Activated gamma-delta T cell treated with anti-CD3 and anti-CD28 coated beads, Interleukin-2, amount 50 U/mL, for 16 hours (primary cell): ENCODE data around the gene CCN6.

Source experiments
- DNase-seq: peaks from one replicate; pipeline ENCODE4 v3.0.0-alpha.2; 2020; ENCODE audit warnings: low read depth

The CCN6 gene

DNA sequence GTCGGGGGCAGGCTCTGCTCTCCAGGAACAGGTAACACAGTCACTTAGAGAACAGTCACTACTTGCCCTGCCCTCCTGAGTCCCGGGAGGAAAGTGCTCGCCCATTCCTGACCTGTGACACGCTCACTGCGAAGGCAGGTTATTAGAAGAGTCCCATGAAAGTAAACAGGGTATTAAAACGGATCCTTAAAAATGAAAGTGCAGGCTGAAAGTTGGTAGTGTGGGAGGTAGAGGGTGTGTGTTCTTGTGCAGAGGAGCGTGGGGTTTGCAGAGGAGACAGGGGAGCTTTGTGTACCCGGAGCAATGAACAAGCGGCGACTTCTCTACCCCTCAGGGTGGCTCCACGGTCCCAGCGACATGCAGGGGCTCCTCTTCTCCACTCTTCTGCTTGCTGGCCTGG lies at the start of gene CCN6:
CCN6 (plus strand) TSS at position 104 of the 400 bp plus-strand sequence; CDS start at position 358, 254 bp downstream.
- DNase-seq = no peak

DNA sequence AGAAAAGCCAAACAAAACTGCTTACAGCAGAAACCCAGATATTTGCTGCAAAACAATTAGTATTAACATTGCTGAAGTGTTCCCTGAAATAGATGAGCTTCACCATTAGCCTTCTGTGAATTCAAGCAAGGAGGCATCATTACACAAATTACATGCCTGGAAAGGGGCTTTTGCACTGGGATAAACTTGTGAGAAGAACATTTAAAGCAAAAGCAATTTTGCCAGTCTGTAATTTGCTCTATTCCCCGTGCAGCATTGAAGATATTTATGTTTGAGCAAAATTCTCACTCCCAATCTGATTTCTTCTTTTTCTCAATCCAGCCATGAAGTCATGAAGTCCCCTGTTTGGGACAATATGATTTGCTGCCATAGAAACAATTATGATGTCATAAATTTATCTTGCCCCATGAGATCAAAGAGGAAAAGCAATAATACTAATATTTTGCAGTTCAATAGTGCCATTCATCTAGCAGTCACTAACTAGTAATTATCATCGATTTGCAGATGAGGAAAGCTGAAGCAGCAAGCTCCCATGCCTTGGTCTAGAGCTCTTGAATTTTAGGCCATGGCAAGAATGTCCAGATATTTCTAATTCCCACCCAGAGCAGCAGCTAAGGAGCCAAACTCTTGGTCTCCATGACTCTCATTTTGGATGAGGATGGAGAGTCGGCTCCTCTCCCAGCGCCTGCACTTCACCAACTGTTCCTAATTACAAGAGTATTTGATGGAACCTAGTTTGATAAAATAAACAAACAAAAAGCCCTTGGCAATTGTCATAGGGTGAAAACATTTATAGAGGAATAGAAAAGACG lies 49.5 kb upstream of the CCN6 start:
- DNase-seq = no peak

DNA sequence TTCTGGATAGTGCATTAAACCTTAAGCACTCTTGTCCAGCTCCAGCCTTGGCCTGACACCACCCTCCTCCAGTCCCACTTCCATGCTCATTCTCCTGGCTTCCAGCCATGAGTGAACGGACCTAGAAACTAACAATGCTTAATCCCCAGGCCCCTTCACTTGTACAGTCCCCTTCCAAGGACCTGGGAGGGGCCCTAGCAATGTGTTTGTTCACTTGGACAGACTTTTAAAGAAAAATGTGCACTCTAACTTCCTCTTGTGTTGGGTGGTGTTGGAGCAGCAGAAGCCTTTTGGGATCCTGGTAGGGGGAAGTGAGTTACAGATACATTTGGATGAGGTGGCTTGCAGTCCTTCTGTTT lies 48.9 kb upstream of the CCN6 start:
- no peak for DNase-seq

DNA sequence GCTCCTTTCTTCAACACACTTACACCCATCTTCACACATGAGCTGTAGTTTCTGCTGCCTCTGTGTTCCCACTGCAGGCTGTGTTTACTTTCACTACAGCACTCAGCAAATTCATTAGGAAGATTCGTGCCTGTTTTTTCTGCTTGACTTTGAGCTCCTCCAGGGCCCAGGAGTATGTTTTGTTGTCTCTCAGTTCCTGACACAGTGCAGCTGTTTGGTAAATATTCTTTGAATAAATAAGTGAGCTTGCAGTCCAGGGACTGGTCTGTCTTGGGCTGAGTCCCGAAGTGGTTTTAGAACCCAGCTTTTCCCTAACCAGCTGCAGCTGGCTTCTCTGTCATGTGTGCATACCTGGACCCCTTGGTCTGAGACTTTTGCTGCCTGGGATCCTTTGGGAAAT lies 46.6 kb upstream of the CCN6 start:
- no peak for DNase-seq

DNA sequence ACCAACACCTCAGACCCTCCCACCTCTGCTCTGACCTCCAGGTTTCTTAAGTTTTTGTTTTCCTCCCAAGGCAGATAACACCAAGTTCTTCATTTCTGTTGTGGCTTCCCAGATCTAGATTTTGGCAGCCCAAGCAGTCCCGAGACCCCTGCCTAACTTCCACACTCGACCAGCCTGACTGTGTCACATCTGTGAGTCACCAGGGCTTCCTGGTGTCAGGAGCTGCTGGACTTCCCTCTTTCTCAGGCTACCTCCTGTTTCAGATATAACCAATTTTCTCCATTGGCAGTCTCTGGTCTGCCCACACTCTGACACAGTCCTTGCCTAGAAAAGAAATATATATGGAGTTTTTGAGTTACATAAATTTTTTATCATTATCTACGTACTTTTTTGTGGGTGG lies 46.1 kb upstream of the CCN6 start:
- DNase-seq = no peak

DNA sequence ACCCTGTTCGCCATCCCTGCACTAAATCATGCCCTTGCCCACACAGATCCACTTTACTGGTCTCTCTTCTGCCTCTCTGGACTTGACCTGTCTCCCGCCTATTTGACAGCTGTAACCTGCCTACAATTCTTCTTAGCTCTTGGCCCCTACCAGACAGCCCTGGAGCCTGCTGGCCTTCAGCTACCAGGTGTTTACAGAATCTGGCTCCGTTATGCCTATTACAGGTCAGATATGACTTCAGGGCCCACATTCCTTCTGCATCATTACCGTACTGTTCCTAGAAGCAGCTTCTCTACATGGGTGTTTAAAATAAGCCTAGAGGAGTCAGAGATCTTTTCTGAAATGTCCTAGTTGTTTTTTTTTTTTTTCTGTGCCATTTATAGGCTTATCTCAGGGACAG lies 45.4 kb upstream of the CCN6 start:
- no peak for DNase-seq

DNA sequence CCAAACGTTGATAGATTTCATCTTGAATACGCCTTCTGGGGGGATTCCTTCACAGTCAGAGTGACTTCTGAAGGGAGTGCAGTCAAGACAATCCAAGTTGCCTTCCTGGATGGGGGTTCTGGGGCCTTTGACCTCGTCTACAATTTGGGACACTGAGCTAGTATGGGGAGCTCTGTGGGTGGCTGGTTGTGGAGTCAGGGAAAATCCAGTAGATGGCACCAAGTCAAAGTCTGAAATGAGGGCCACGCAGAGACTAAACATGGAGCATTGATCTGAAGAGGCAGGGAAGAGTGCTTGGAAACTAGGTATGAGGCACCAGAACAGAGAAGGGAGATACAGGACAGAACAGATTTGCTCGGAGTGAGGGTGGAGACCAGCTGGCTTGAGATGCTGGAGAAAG lies 43.6 kb upstream of the CCN6 start:
- no peak for DNase-seq

DNA sequence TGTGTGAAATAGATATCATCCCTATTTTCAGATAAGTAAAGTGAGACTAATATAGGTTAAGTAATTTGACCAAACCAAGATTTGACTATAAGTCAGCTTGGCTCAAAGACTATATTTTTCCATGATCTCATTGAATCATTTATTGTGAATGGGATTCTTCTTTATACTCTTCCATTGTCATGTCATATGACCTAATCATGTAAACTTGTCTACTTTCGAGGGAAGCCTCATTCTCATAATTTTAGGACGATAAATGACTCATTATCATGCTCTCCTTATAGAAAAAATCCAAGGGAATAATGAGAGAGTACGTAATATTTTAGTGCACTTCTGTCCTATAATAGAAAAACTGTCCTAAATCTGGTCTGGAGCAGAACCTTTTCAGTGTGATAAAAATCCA lies 40.9 kb upstream of the CCN6 start:
- DNase-seq = no peak

DNA sequence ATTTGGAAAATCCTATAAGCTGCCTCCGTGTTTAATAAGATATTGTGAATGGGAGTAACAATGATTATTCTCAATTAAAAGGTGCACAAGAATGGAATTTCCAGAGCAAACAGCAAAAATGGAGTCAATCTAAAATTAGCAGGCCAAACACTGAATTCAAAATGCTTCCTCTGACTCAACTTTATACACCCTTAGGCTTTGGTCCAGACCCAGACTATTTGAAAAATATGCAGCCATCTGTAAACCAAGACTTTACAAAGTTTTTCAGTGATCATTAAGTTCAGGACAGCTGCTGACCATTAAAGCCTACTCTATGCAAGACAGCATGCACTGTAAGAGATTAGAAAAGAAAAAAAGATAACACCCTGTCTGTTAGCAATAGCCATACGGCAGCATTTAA lies 39.4 kb upstream of the CCN6 start:
- no peak for DNase-seq

DNA sequence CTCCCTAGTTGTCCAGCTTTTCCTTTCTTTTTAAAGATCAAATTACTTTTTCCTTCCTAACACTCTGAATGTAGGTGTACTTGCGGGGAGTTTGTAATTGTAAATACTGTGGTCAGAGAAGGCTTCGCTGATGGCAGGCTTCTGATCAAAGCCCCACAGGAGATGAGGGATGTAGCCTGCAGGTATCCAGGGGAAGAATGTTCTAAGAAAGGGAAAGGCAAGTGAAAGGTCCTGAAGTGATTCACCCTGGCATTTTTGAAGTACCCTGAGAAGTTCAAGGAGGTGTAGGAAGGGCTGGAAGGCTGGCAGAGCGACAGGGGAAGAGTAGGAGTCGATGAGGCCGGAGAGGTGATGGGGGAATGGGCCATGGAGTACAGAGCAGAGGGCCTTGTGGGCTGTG lies 38.2 kb upstream of the CCN6 start:
- no peak for DNase-seq

DNA sequence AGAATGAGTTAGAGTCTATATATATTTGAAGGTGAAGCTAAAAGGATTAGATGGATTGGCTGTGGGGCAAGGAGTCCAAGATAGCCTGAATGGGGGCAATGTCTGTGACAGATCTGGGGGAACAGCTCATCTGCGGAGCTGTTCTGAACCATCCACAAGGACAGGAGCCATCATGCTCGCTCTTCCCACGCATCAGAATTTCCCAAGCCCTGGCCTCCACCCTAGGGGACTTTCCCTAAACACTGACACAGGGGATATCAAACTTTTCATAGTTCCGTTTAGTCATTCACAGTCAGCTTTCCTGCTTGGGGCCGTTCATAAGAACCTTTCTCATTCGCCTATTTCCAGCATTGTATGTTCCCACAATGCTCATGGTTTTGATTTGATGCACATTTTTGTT lies 37.6 kb upstream of the CCN6 start:
- DNase-seq = no peak

GRCh38 chr6:112017169-112017568 lies 36.7 kb upstream of the CCN6 start:
- no peak for DNase-seq

DNA sequence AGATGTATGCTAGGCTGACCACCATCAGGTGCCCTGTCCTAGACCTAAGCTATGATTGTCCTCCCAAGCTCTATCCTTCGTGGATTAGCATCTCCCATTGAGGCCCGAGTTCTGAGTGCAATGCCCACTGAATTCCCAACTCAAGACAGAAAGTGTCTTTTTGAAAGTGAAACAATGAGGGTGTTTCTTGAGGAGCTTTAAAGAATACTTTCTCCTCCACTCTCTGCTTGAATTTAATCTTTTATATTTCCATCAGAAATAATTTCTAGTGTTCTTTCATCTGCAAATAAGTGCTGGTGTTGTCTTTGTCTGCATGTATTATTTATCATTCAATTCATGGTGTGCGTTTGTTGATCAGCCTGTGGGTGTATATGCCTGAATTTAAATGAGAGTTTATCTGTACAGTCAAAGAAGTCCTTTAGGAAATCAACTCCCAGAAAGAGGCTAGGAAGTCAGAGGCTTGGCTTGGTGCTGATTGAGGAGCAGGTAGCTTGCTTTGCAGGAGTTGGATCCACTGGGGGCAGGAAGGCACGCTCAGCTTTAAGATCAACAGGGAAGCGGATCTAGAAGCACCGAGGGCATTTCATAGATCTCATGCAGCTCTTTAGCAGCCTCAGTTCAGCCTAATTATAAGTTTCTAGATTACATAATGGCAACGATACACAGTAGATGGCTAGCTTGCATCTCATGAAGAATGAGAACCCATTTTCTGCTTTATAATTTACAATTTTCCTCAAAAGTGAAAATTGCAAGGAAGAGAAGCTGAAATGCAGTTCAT lies 36.0 kb upstream of the CCN6 start:
- DNase-seq = no peak

DNA sequence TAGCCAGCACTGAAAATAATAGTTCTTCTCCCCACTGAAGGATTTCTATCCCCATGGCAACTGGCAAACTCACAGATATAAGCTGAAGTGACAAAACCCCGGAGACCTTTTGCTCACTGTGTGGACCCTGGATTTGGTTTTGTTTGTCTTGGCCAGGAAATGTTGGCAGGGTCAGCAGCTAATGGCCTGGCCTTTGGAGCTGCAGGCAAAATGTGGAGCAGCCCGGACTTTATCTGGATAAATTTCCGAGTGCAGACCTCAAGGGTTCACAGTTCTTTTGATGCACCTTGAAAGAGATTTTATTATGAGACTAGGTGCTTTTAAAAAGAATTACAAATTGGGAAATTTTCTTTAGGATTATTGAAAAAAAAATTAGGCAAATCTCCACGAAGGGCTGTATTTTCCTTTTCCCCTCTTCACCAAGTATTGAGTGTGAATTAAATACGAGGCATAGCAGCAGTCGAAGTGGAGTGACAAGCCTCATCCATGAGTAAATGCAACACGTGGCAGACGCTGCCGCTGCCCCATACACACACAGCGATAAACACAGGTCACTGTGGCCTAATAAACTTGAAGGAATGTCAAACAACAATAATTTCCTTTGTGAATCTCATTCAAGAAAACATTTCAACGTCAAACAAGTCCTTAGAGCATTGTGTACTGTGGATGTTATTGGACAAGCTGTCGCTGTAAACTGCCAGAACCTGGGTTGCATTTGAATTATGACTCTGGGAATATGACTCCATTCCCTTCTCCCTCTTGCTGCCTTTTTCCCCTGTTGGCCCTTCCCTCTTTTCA lies 35.1 kb upstream of the CCN6 start:
- DNase-seq = no peak

- DNase-seq = no peak
Measured at GRCh38 chr6:112019589-112019988, 34.3 kb upstream of the CCN6 start.

DNA sequence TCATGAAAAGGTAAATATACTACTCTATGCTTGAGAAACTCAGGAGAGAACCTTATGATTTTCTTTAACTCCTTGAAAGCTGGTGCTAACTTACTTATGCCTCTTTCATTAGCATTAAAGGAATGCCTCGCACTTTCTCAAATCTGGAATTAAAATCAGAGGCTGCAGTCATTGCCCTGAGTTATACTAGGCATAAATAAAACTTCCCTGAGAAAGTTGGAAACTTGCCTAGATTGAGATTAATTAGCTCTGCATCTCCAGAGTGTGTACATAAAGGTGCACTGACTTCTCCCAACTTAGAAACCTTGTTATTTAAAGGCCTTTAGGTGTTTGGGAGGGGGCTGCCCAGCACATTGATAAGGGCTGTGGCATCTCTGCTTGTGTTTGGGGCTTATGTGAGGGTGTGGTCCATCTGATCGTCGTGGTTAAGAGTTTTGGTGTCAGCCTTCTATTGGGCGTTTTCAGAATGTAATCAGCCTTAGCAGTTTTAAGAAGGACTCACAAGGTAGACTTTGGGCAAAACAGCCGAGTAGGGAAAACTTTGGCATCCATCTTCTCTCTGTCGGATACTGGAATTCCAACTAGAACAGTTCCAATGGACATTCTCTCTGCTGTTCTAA lies 32.1 kb upstream of the CCN6 start:
- no peak for DNase-seq

GRCh38 chr6:112022749-112023148 lies 31.2 kb upstream of the CCN6 start:
- no peak for DNase-seq

GRCh38 chr6:112024464-112024863 lies 29.4 kb upstream of the CCN6 start:
- DNase-seq = no peak

GRCh38 chr6:112026933-112027332 lies 27.0 kb upstream of the CCN6 start:
- DNase-seq = no peak

DNA sequence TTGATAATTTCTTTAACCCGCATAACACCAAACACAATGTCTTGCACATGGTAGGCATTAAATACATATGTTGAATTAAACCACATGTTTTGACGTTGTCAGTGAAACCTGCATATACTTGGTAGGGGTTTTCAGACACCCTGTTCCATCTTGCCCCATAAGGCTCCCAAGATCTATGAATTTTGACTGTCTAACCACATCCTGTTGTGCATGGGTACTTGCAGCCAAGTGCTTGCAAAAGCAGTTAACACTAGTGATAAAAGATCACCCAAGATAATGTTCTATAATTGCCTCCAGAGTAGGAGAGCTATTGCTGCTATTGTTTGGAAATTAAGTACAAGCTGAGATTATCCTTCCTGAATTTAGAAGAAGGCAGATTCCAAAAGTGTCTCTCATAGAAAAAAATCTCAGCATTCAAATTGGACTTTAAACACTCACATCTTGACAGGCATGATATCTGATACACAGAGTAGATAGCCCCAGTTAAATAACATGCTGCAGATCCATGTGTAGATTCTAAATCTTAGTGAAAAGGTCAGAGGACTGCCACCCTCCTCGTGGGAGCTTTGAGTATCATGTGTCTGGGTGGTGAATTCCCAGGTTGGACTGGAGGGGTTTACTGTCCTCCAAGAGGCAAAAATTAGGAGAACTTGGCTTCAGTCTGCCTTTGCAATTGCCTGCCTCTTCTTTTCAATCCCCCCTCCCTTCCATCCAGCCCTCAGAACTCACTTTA lies 25.8 kb upstream of the CCN6 start:
- peak; percentile 18 for DNase-seq

GRCh38 chr6:112029045-112029822 lies 24.7 kb upstream of the CCN6 start:
- DNase-seq = peak; percentile 47
